GM18909 (cell line): ENCODE results near the gene EEF1AKMT4.

ENCODE experiments used
- ATAC-seq: cut with Tn5 transposase; IDR thresholded peaks from one replicate; pipeline ENCODE4 v1.9.1; 2021; ENCODE audit warnings: mild to moderate bottlenecking; ENCODE audit not compliant: unreplicated experiment, poor library complexity

The EEF1AKMT4 gene

GRCh38 chr3:184249412-184250166 lies at the start of gene EEF1AKMT4:
Gene EEF1AKMT4 (plus strand): TSS chr3:184249672. CDS start chr3:184249695, 23 bp downstream.
- ATAC-seq: peak; percentile 90

GRCh38 chr3:184200825-184201224 lies 48.6 kb upstream of the EEF1AKMT4 start:
- no peak for ATAC-seq

- ATAC-seq: no peak
Observed at GRCh38 chr3:184203526-184203925, 45.9 kb upstream of the EEF1AKMT4 start.

- ATAC-seq: no peak
Observed at GRCh38 chr3:184209146-184209923, 40.1 kb upstream of the EEF1AKMT4 start.

GRCh38 chr3:184211297-184211696 lies 38.2 kb upstream of the EEF1AKMT4 start:
- no peak for ATAC-seq

GRCh38 chr3:184211718-184212117 lies 37.8 kb upstream of the EEF1AKMT4 start:
- no peak for ATAC-seq

- no peak for ATAC-seq
Observed at GRCh38 chr3:184218814-184219213, 30.7 kb upstream of the EEF1AKMT4 start.

GRCh38 chr3:184222521-184222920 lies 27.0 kb upstream of the EEF1AKMT4 start:
- ATAC-seq: no peak

GRCh38 chr3:184223946-184224345 lies 25.5 kb upstream of the EEF1AKMT4 start:
- ATAC-seq: no peak

- peak; percentile 44 for ATAC-seq
Observed at GRCh38 chr3:184227481-184227935, 22.0 kb upstream of the EEF1AKMT4 start.

GRCh38 chr3:184228376-184229137 lies 20.9 kb upstream of the EEF1AKMT4 start:
- no peak for ATAC-seq

- ATAC-seq: peak; percentile 76
Observed at GRCh38 chr3:184229394-184230080, 19.9 kb upstream of the EEF1AKMT4 start, which contains the start of gene VWA5B2. Gene VWA5B2 (plus strand): TSS chr3:184229585. CDS start chr3:184230529, 944 bp downstream.

GRCh38 chr3:184230081-184230602 lies 19.3 kb upstream of the EEF1AKMT4 start:
- ATAC-seq: no peak

GRCh38 chr3:184230603-184231528 lies 18.6 kb upstream of the EEF1AKMT4 start:
- no peak for ATAC-seq

GRCh38 chr3:184231671-184232070 lies 17.8 kb upstream of the EEF1AKMT4 start:
- ATAC-seq: no peak

GRCh38 chr3:184233127-184233843 lies 16.2 kb upstream of the EEF1AKMT4 start:
- ATAC-seq: no peak

GRCh38 chr3:184234224-184234623 lies 15.2 kb upstream of the EEF1AKMT4 start:
- no peak for ATAC-seq
